ENCODE data around the gene OTUD7B. TPM values are rescaled to one million over a fixed set of nuclear protein-coding genes. Genes with fewer than 3 reads are reported as not detected.

OTUD7B gene
- total and polyA plus RNA-seq, 2 experiments from 2014 or later, result 3.5 to 20.1 TPM

- no peaks in the 10 kb centered on the region for H3K4me1 ChIP-seq (ENCODE audit: insufficient read depth)
- no peaks in the 10 kb centered on the region for H3K9me2 ChIP-seq (ENCODE audit: insufficient read depth)
- H3K9me3 ChIP-seq (ENCODE audit: low read depth), result no peaks in the 10 kb centered on the region
- H3K9ac ChIP-seq, result no peak overlapping the region
- no peaks in the 10 kb centered on the region for H4K20me1 ChIP-seq (ENCODE audit: insufficient read depth)
- TF ChIP-seq EZH2phosphoT487 (IDR thresholded peaks at IDR 0.05; ENCODE audit: insufficient read depth, low read depth), result no peak
- TF ChIP-seq EZH2 (IDR thresholded peaks at IDR 0.05; ENCODE audit: insufficient read depth, poor library complexity, severe bottlenecking), result no peak
- in situ Hi-C loops (cut with MboI), result no loop called here
- peaks cover 7% of the 10 kb centered on the region; the same call in 1 of the 2 replicates for H3F3A ChIP-seq (ENCODE audit: insufficient read depth)
- WGBS, 2 experiments (ENCODE audit: low coverage in 1 of 2, low lambda C conversion rate in 2 of 2, missing lambda C conversion rate in 2 of 2), result 13 to 21% methylated on average over 9 of the region's 9 CpGs
- no peak overlapping the region for H2AFZ ChIP-seq
- no peaks in the 10 kb centered on the region for H3K27me3 ChIP-seq (replicated peaks; ENCODE audit: insufficient read depth)
- H3K4me3 ChIP-seq, result no peak overlapping the region
- no peak overlapping the region for H3K27ac ChIP-seq
- no peak for DNase-seq
- no peaks in the 10 kb centered on the region for H3K36me3 ChIP-seq (ENCODE audit: low read depth)
- no peak overlapping the region for H3K4me2 ChIP-seq (ENCODE audit: unreplicated experiment)
- H3K79me2 ChIP-seq (ENCODE audit: insufficient read depth), result no peaks in the 10 kb centered on the region
Measured at GRCh38 chr1:149916193-149916897, 94.2 kb downstream of the OTUD7B start.

- Histone ChIP-seq H3K4me2 (ENCODE audit: unreplicated experiment) (no peak overlapping the region), H3K9ac (no peak overlapping the region), H3K79me2 (ENCODE audit: insufficient read depth) (no peaks in the 10 kb centered on the region), H3K4me3 (no peak overlapping the region), H3K9me2 (ENCODE audit: insufficient read depth) (no peaks in the 10 kb centered on the region), H3K36me3 (ENCODE audit: low read depth) (no peaks in the 10 kb centered on the region), H3K9me3 (ENCODE audit: low read depth) (no peaks in the 10 kb centered on the region), H3K27me3 (replicated peaks; ENCODE audit: insufficient read depth) (no peaks in the 10 kb centered on the region), H3K4me1 (ENCODE audit: insufficient read depth) (no peaks in the 10 kb centered on the region), H3K27ac (no peak overlapping the region), H4K20me1 (ENCODE audit: insufficient read depth) (no peaks in the 10 kb centered on the region), H3F3A (ENCODE audit: insufficient read depth) (peaks cover 6% of the 10 kb centered on the region; the same call in 1 of the 2 replicates), H2AFZ (no peak overlapping the region)
- in situ Hi-C loops (cut with MboI), result no loop called here
- 77 to 81% methylated on average over 11 of the region's 11 CpGs for WGBS, 2 experiments (ENCODE audit: low coverage in 1 of 2, low lambda C conversion rate in 2 of 2, missing lambda C conversion rate in 2 of 2)
- no peak for DNase-seq
- TF ChIP-seq EZH2phosphoT487 (IDR thresholded peaks at IDR 0.05; ENCODE audit: insufficient read depth, low read depth), result no peak
- TF ChIP-seq EZH2 (IDR thresholded peaks at IDR 0.05; ENCODE audit: insufficient read depth, poor library complexity, severe bottlenecking), result no peak
Measured at GRCh38 chr1:149915429-149916192, 94.9 kb downstream of the OTUD7B start.

- H3K9ac ChIP-seq, result no peak overlapping the region
- H3K9me3 ChIP-seq (ENCODE audit: low read depth), result no peaks in the 10 kb centered on the region
- no peaks in the 10 kb centered on the region for H3K36me3 ChIP-seq (ENCODE audit: low read depth)
- H3K4me2 ChIP-seq (ENCODE audit: unreplicated experiment), result no peak overlapping the region
- no peak overlapping the region for H3K27ac ChIP-seq
- no peak for DNase-seq
- in situ Hi-C loops (cut with MboI), result no loop called here
- no peaks in the 10 kb centered on the region for H3K79me2 ChIP-seq (ENCODE audit: insufficient read depth)
- H4K20me1 ChIP-seq (ENCODE audit: insufficient read depth), result no peaks in the 10 kb centered on the region
- no peaks in the 10 kb centered on the region for H3K27me3 ChIP-seq (replicated peaks; ENCODE audit: insufficient read depth)
- no peaks in the 10 kb centered on the region for H3K9me2 ChIP-seq (ENCODE audit: insufficient read depth)
- 50 to 61% methylated on average over 1 of the region's 1 CpG for WGBS, 2 experiments (ENCODE audit: low coverage in 1 of 2, low lambda C conversion rate in 2 of 2, missing lambda C conversion rate in 2 of 2)
- peaks cover 6% of the 10 kb centered on the region; the same call in 1 of the 2 replicates for H3F3A ChIP-seq (ENCODE audit: insufficient read depth)
- H3K4me1 ChIP-seq (ENCODE audit: insufficient read depth), result no peaks in the 10 kb centered on the region
- no peak overlapping the region for H2AFZ ChIP-seq
- TF ChIP-seq EZH2phosphoT487 (IDR thresholded peaks at IDR 0.05; ENCODE audit: insufficient read depth, low read depth), result no peak
- no peak for TF ChIP-seq EZH2 (IDR thresholded peaks at IDR 0.05; ENCODE audit: insufficient read depth, poor library complexity, severe bottlenecking)
- no peak overlapping the region for H3K4me3 ChIP-seq
Measured at GRCh38 chr1:149914545-149914944, 96.0 kb downstream of the OTUD7B start.

GRCh38 chr1:149906570-149907075 is 103.9 kb downstream of the OTUD7B start:
- Histone ChIP-seq H3K9ac (no peak overlapping the region), H3K36me3 (ENCODE audit: low read depth) (no peaks in the 10 kb centered on the region), H3K4me2 (ENCODE audit: unreplicated experiment) (no peak overlapping the region), H3K27ac (no peak overlapping the region), H3K9me3 (ENCODE audit: low read depth) (no peaks in the 10 kb centered on the region), H4K20me1 (ENCODE audit: insufficient read depth) (no peaks in the 10 kb centered on the region), H3K27me3 (replicated peaks; ENCODE audit: insufficient read depth) (no peaks in the 10 kb centered on the region), H3K4me3 (no peak overlapping the region), H3K79me2 (ENCODE audit: insufficient read depth) (no peaks in the 10 kb centered on the region), H3K9me2 (ENCODE audit: insufficient read depth) (no peaks in the 10 kb centered on the region), H2AFZ (no peak overlapping the region), H3F3A (ENCODE audit: insufficient read depth) (no peaks in the 10 kb centered on the region), H3K4me1 (ENCODE audit: insufficient read depth) (no peaks in the 10 kb centered on the region)
- no peak for DNase-seq
- in situ Hi-C loops (cut with MboI), result no loop called here
- 84 to 86% methylated on average over 10 of the region's 10 CpGs for WGBS, 2 experiments (ENCODE audit: low coverage in 1 of 2, low lambda C conversion rate in 2 of 2, missing lambda C conversion rate in 2 of 2)
- TF ChIP-seq EZH2phosphoT487 (IDR thresholded peaks at IDR 0.05; ENCODE audit: insufficient read depth, low read depth) (no peak), EZH2 (IDR thresholded peaks at IDR 0.05; ENCODE audit: insufficient read depth, poor library complexity, severe bottlenecking) (no peak)
